IPS-11a (cell line): ENCODE results near the gene PVR.
"Not testable (repeated sequence)": the region's sequence is repeated elsewhere in the genome, so short reads cannot be mapped to it uniquely, and the experiment has no call there.

Experiments used
- H3K4me3 ChIP-seq: one replicate; pipeline ENCODE4 v1.5.1; 2013; ENCODE audit warnings: low read depth, low read length, control low read depth

PVR gene

GRCh38 chr19:44672226-44672625, 28.5 kb downstream of the PVR start:
- H3K4me3 ChIP-seq: no peak overlapping the region

GRCh38 chr19:44673510-44673909, 29.8 kb downstream of the PVR start:
- no peak overlapping the region for H3K4me3 ChIP-seq

GRCh38 chr19:44675521-44675920, 31.8 kb downstream of the PVR start:
- no peak overlapping the region for H3K4me3 ChIP-seq

GRCh38 chr19:44677019-44677811, 33.5 kb downstream of the PVR start:
- H3K4me3 ChIP-seq: no peak overlapping the region

- no peak overlapping the region for H3K4me3 ChIP-seq
Observed at GRCh38 chr19:44680536-44680935, 36.8 kb downstream of the PVR start.

- no peak overlapping the region for H3K4me3 ChIP-seq
Observed at GRCh38 chr19:44681992-44682790, 38.5 kb downstream of the PVR start.

GRCh38 chr19:44682807-44683206, 39.1 kb downstream of the PVR start:
- no peak overlapping the region for H3K4me3 ChIP-seq

GRCh38 chr19:44683434-44684210, 39.9 kb downstream of the PVR start:
- H3K4me3 ChIP-seq: no peak overlapping the region

- not testable (repeated sequence) for H3K4me3 ChIP-seq
Observed at GRCh38 chr19:44684396-44684795, 40.7 kb downstream of the PVR start.

- no peak overlapping the region for H3K4me3 ChIP-seq
Observed at GRCh38 chr19:44684892-44685863, 41.5 kb downstream of the PVR start.

- no peak overlapping the region for H3K4me3 ChIP-seq
Observed at GRCh38 chr19:44685877-44686276, 42.2 kb downstream of the PVR start.

GRCh38 chr19:44686896-44687295, 43.2 kb downstream of the PVR start:
- no peak overlapping the region for H3K4me3 ChIP-seq

GRCh38 chr19:44687888-44688287, 44.2 kb downstream of the PVR start:
- no peak overlapping the region for H3K4me3 ChIP-seq

- no peak overlapping the region for H3K4me3 ChIP-seq
Observed at GRCh38 chr19:44689290-44690130, 45.8 kb downstream of the PVR start.

- H3K4me3 ChIP-seq: no peak overlapping the region
Observed at GRCh38 chr19:44690131-44690440, 46.4 kb downstream of the PVR start.

- H3K4me3 ChIP-seq: no peak overlapping the region
Observed at GRCh38 chr19:44692379-44692721, 48.6 kb downstream of the PVR start.

GRCh38 chr19:44694184-44694579, 50.5 kb downstream of the PVR start:
- no peak overlapping the region for H3K4me3 ChIP-seq

GRCh38 chr19:44696939-44697669, 53.4 kb downstream of the PVR start:
- no peak overlapping the region for H3K4me3 ChIP-seq

GRCh38 chr19:44697670-44698034, 53.9 kb downstream of the PVR start:
- H3K4me3 ChIP-seq: no peak overlapping the region
